ENCODE results near the gene PITPNC1.
A peak's percentile ranks its signal among the peaks of the same experiment; 100 is the strongest.
"Not testable (repeated sequence)": the region's sequence is repeated elsewhere in the genome, so short reads cannot be mapped to it uniquely, and the experiment has no call there.

The PITPNC1 gene

GRCh38 chr17:67686241-67686640 is 309.2 kb downstream of the PITPNC1 start:
- DNase-seq (ENCODE audit: low spot score) = no peak

- DNase-seq (ENCODE audit: low spot score) = no peak
Observed at GRCh38 chr17:67687511-67687910, 310.4 kb downstream of the PITPNC1 start.

- DNase-seq (ENCODE audit: low spot score) = peak; percentile 48
Observed at GRCh38 chr17:67689534-67690177, 312.6 kb downstream of the PITPNC1 start.

- DNase-seq (ENCODE audit: low spot score) = no peak
Observed at GRCh38 chr17:67693811-67694210, 316.7 kb downstream of the PITPNC1 start.

GRCh38 chr17:67696347-67696746 is 319.3 kb downstream of the PITPNC1 start:
- DNase-seq (ENCODE audit: low spot score) = no peak

- no peak for DNase-seq (ENCODE audit: low spot score)
Observed at GRCh38 chr17:67696853-67697498, 319.9 kb downstream of the PITPNC1 start.

GRCh38 chr17:67700037-67700724 is 323.1 kb downstream of the PITPNC1 start:
- DNase-seq (ENCODE audit: low spot score) = no peak

GRCh38 chr17:67700725-67701119 is 323.6 kb downstream of the PITPNC1 start:
- DNase-seq (ENCODE audit: low spot score) = no peak

- DNase-seq (ENCODE audit: low spot score) = not testable (repeated sequence)
Observed at GRCh38 chr17:67702861-67703260, 325.8 kb downstream of the PITPNC1 start.

GRCh38 chr17:67707442-67707841 is 330.4 kb downstream of the PITPNC1 start:
- no peak for DNase-seq (ENCODE audit: low spot score)

GRCh38 chr17:67708378-67708777 is 331.3 kb downstream of the PITPNC1 start:
- no peak for DNase-seq (ENCODE audit: low spot score)

- no peak for DNase-seq (ENCODE audit: low spot score)
Observed at GRCh38 chr17:67711916-67712315, 334.8 kb downstream of the PITPNC1 start.

- no peak for DNase-seq (ENCODE audit: low spot score)
Observed at GRCh38 chr17:67712375-67712774, 335.3 kb downstream of the PITPNC1 start.

GRCh38 chr17:67713169-67713568 is 336.1 kb downstream of the PITPNC1 start:
- DNase-seq (ENCODE audit: low spot score) = no peak

GRCh38 chr17:67716405-67716798 is 339.3 kb downstream of the PITPNC1 start:
- DNase-seq (ENCODE audit: low spot score) = no peak

GRCh38 chr17:67717192-67717623 is 340.1 kb downstream of the PITPNC1 start:
- DNase-seq (ENCODE audit: low spot score) = peak; percentile 58

- DNase-seq (ENCODE audit: low spot score) = peak; percentile 99
Observed at GRCh38 chr17:67717624-67718324, 340.7 kb downstream of the PITPNC1 start, which contains the start of gene NOL11. Gene NOL11, plus strand, starts transcription at chr17:67717936. Its CDS starts 12 bp downstream, at chr17:67717948.

GRCh38 chr17:67718325-67718941 is 341.4 kb downstream of the PITPNC1 start:
- no peak for DNase-seq (ENCODE audit: low spot score)

- no peak for DNase-seq (ENCODE audit: low spot score)
Observed at GRCh38 chr17:67725373-67725791, 348.3 kb downstream of the PITPNC1 start.

GRCh38 chr17:67725807-67726206 is 348.7 kb downstream of the PITPNC1 start:
- no peak for DNase-seq (ENCODE audit: low spot score)

- DNase-seq (ENCODE audit: low spot score) = not testable (repeated sequence)
Observed at GRCh38 chr17:67727152-67728039, 350.3 kb downstream of the PITPNC1 start.

All from putamen (tissue), 1 donor.